HG02981 (cell line): Measurements from ENCODE around the gene TRAT1.

Source experiments
- ATAC-seq: cut with Tn5 transposase; IDR thresholded peaks from one replicate; pipeline ENCODE4 v1.9.1; 2021; ENCODE audit warnings: mild to moderate bottlenecking, moderate library complexity; ENCODE audit not compliant: unreplicated experiment

TRAT1 gene

GRCh38 chr3:108849075-108849474, 26.5 kb downstream of the TRAT1 start:
- no peak for ATAC-seq

GRCh38 chr3:108861401-108861800, 38.8 kb downstream of the TRAT1 start:
- no peak for ATAC-seq

GRCh38 chr3:108862865-108863798, 40.5 kb downstream of the TRAT1 start:
- ATAC-seq, result peak; percentile 69

- ATAC-seq, result no peak
Observed at GRCh38 chr3:108863799-108864135, 41.2 kb downstream of the TRAT1 start.

DNA sequence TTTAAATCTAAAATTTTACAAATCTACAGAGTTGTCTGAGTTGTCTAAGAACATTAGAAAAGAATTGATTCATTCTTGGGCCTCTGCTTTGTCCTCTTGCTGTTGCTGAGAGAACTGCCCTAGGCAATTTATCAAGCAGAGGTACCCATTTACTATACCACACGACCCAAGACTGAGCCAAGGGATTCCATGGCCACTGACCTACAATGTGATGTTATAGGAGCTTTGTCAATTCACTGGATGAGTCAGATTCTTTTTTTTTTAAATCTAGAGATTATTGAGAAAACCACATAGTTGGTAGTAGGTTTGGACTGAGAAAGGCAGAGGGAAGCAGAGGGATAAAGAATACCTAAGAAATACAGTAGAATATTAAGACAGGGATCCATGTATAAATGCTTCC, 55.3 kb downstream of the TRAT1 start:
- no peak for ATAC-seq

DNA sequence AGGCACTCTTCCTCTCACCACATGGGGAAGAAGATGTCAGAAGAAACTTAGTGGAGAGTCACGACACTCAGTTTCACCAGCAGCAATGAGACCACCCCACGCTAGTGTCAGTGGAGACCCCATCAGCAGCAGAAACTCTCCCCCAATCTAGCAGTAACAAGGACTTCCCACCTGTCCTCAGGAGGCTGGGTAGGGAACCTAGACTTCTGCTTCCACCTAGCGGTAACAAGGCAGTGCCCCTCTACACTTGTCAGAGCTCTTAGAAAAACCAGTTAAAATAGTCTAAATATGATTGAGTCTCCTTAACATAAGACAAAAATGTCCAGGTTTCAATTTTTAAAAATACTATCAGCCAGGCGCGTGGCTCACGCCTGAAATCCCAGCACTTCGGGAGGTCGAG, 57.3 kb downstream of the TRAT1 start:
- ATAC-seq, result no peak

DNA sequence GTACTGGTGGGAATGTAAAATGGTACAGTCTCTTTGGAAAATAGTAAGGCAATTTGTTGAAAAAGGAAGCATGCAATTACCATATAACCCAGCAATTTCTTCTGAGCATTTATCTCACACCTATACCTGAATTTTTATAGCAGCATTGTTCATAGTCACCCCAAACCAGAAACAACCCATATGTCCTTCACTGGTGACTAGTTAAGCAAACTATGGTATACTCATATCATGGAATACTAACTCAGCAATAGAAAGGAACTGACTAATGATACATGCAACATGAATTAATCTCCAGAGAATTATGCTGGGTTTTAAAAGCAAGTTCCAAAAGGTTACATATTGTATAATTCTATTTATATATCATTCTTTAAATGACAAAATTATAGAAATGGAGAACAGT, 60.2 kb downstream of the TRAT1 start:
- ATAC-seq, result no peak

- no peak for ATAC-seq
Observed at GRCh38 chr3:108883373-108883772, 60.8 kb downstream of the TRAT1 start.

GRCh38 chr3:108887121-108887520, 64.5 kb downstream of the TRAT1 start:
- no peak for ATAC-seq

- no peak for ATAC-seq
Observed at GRCh38 chr3:108887777-108888176, 65.2 kb downstream of the TRAT1 start.

DNA sequence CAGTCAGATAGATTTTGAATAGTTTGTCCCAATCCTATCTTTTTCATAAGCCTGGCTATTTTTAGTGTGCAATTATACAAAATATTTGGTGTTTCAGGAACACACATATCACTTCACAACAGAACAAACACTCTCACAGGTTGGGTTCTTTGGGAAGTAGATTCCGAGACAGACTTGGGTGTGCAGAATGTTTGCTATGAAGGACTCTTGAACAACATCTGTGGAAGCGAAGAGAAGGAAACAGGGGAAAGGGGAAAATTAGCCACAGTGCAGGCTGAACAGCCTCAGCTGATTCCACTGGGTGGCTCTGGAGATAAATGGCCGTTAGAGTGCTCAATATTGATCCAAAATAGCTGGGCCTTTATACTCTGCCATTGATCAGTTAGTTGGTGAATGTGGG, 69.2 kb downstream of the TRAT1 start:
- ATAC-seq, result no peak

DNA sequence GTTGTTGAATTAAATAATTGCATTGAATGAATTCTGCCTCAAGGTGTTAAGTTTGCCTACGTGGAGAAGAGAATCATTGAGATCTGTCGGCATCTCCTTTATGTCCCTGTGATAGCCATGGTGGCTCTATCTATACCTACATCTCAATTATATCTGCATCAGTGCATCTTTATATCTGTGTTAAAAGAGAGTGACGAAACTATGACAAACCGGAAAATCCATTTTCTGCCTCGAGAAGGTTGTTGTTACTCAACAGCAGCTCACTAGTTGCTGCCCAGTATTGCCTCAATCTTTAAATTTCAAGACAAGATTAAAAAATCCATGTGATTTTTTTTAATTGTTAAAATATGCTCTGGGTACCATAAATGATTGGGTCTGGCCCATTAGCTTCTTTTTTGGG, 72.4 kb downstream of the TRAT1 start:
- ATAC-seq, result no peak

DNA sequence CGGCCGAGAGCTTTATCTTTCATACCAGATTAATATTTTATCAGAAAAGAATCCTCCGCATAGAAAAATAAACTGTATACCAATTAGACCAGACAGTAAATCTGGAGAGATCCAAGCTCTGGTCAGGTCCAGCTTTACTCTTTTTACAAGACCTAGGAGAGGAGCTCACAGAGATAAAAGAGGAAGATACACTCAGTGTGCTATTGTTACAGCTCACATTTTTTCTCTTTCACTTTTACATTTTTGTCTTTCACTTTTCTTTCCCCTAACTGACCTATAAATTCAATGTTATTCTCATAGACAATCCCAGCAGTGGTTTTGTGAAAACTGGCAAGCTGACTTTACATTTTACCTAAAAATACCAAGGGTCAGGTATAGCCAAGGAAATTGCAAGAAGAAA, 75.3 kb downstream of the TRAT1 start:
- no peak for ATAC-seq

GRCh38 chr3:108899530-108899929, 76.9 kb downstream of the TRAT1 start:
- no peak for ATAC-seq
